Measurements from ENCODE around the gene MACROH2A1. TPM values are rescaled to one million over a fixed set of nuclear protein-coding genes. Genes with fewer than 3 reads are reported as not detected.

MACROH2A1 gene
- total and polyA plus RNA-seq, 2 donors from 2014 or later = 99.4 to 144 TPM

DNA sequence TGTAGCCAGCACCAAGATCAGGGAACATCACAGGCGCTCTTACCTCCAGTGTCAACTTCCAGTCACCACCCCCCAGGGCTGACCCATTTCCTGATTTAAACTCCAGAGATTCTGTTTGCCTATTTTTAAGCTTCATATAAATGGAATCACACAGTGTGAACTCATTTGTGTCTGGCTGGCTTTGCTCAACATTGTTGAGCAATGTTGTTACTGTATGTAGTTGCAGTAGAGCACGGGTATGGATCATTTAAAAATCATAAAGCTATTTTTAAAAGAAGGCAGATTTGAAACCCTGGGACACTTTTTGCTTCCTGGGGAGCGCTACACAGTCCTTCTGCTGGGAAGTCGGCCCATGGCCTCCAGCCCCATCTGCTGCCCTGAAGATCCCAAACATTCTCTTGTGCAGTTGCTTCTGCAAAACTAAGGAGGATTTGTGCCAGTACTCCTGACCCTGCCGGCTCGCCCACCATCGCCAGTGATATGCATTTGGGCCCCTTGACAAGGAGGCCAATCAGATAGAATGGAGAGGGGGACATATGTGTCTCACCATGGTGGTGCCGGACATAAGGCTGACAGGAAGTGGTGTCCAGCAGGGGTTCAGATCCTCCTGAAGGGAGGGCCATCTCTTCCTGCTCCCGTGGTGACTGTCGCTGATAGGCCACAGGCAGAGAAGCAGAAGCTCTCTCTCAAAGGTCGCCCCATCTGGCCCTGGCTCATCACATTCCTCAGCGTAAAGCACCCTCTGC is 34.8 kb upstream of the MACROH2A1 start:
- FAIRE-seq (no peak), DNase-seq (no peak)
- Histone ChIP-seq H3K27me3 (ENCODE audit: control insufficient read depth, insufficient read depth, low read length) (no peaks in the 10 kb centered on the region), H3K9me3 (ENCODE audit: control insufficient read depth in 2 of 3, insufficient read depth in 1 of 3, low read length in 3 of 3) (peaks cover 0 to 2% (median 0%) of the 10 kb centered on the region in 3 donors), H3K4me1 (ENCODE audit: control insufficient read depth in 2 of 3, insufficient read depth in 2 of 3, low read depth in 1 of 3, low read length in 3 of 3) (no peaks in the 10 kb centered on the region), H3K9ac (ENCODE audit: low read length in 3 of 3) (no peak overlapping the region), H3K27ac (ENCODE audit: low read depth in 2 of 2, low read length in 2 of 2) (no peak overlapping the region), H3K4me3 (ENCODE audit: low read length in 3 of 3) (no peak overlapping the region), H3K36me3 (ENCODE audit: control insufficient read depth in 2 of 3, insufficient read depth in 3 of 3, low read length in 3 of 3) (no peaks in the 10 kb centered on the region)
- TF ChIP-seq, protein P1, sequence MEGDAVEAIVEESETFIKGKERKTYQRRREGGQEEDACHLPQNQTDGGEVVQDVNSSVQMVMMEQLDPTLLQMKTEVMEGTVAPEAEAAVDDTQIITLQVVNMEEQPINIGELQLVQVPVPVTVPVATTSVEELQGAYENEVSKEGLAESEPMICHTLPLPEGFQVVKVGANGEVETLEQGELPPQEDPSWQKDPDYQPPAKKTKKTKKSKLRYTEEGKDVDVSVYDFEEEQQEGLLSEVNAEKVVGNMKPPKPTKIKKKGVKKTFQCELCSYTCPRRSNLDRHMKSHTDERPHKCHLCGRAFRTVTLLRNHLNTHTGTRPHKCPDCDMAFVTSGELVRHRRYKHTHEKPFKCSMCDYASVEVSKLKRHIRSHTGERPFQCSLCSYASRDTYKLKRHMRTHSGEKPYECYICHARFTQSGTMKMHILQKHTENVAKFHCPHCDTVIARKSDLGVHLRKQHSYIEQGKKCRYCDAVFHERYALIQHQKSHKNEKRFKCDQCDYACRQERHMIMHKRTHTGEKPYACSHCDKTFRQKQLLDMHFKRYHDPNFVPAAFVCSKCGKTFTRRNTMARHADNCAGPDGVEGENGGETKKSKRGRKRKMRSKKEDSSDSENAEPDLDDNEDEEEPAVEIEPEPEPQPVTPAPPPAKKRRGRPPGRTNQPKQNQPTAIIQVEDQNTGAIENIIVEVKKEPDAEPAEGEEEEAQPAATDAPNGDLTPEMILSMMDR (IDR thresholded peaks at IDR 0.05; ENCODE audit: borderline replicate concordance, extremely low read depth, insufficient read depth) = no peak
- intact Hi-C loops (cut with DNase I) = no loop called here

DNA sequence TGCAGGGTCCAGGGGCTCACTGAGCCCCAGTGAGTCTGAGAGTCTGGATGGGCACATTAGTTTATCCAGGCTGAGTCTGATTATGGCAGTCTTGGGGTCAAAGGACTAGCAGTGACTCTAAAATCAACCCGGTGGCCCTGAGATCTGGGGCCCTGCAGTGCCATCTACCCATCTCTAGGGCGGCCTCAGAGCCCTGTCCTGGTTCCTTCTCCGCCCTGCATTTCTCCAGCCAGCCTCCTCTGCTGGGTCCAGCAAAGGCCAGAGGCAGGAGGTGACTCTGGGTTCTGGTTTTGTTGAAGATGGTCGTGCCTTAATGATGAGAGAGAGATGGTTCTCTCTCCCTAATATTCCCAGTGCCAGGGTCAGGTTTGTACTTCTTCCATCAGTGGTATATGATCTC is 33.1 kb upstream of the MACROH2A1 start:
- Histone ChIP-seq H3K27ac (ENCODE audit: low read depth in 2 of 2, low read length in 2 of 2) (no peak overlapping the region), H3K36me3 (ENCODE audit: control insufficient read depth in 2 of 3, insufficient read depth in 3 of 3, low read length in 3 of 3) (no peaks in the 10 kb centered on the region), H3K9me3 (ENCODE audit: control insufficient read depth in 2 of 3, insufficient read depth in 1 of 3, low read length in 3 of 3) (peaks cover 0 to 13% (median 0%) of the 10 kb centered on the region in 3 donors), H3K9ac (ENCODE audit: low read length in 3 of 3) (no peak overlapping the region), H3K4me1 (ENCODE audit: control insufficient read depth in 2 of 3, insufficient read depth in 2 of 3, low read depth in 1 of 3, low read length in 3 of 3) (no peaks in the 10 kb centered on the region), H3K4me3 (ENCODE audit: low read length in 3 of 3) (no peak overlapping the region), H3K27me3 (ENCODE audit: control insufficient read depth, insufficient read depth, low read length) (no peaks in the 10 kb centered on the region)
- intact Hi-C loops (cut with DNase I) = no loop called here
- TF ChIP-seq, protein P1 (IDR thresholded peaks at IDR 0.05; ENCODE audit: borderline replicate concordance, extremely low read depth, insufficient read depth) = no peak
- no peak for FAIRE-seq
- no peak for DNase-seq

DNA sequence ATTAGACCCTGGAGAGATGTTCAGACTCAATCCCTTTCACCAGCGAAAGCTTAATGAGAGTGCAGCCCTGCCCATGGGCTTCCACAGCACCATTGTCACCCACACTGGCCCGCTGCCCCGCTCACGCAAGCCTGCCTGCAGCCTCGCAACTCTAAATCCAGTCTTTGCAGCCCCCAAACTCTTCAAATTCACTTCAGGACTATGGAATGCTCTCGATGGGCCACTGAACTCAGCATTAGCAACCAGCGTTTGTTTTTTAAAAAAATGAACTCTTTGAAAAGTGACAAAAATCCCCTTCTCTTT is 31.1 kb upstream of the MACROH2A1 start:
- H3K4me3 ChIP-seq (ENCODE audit: low read length in 3 of 3) = no peak overlapping the region
- TF ChIP-seq, protein P1 (IDR thresholded peaks at IDR 0.05; ENCODE audit: borderline replicate concordance, extremely low read depth, insufficient read depth) = no peak
- H3K27me3 ChIP-seq (ENCODE audit: control insufficient read depth, insufficient read depth, low read length) = no peaks in the 10 kb centered on the region
- intact Hi-C loops (cut with DNase I) = no loop called here
- H3K4me1 ChIP-seq (ENCODE audit: control insufficient read depth in 2 of 3, insufficient read depth in 2 of 3, low read depth in 1 of 3, low read length in 3 of 3) = no peaks in the 10 kb centered on the region
- H3K36me3 ChIP-seq (ENCODE audit: control insufficient read depth in 2 of 3, insufficient read depth in 3 of 3, low read length in 3 of 3) = no peaks in the 10 kb centered on the region
- FAIRE-seq (no peak), DNase-seq (no peak)
- H3K9me3 ChIP-seq (ENCODE audit: control insufficient read depth in 2 of 3, insufficient read depth in 1 of 3, low read length in 3 of 3) = peaks cover 0 to 13% (median 0%) of the 10 kb centered on the region in 3 donors
- no peak overlapping the region for H3K9ac ChIP-seq (ENCODE audit: low read length in 3 of 3)
- no peak overlapping the region for H3K27ac ChIP-seq (ENCODE audit: low read depth in 2 of 2, low read length in 2 of 2)
